ENCODE results near the gene SOX6.

- TF ChIP-seq CTCF (IDR thresholded peaks at IDR 0.05; ENCODE audit: poor library complexity, severe bottlenecking) (no peak), EZH2 (IDR thresholded peaks at IDR 0.05; ENCODE audit: borderline replicate concordance, insufficient read depth, low read length, poor library complexity, severe bottlenecking) (no peak), RAD21 (conservative IDR thresholded peaks at IDR 0.05) (no peak)
Observed at GRCh38 chr11:16382638-16383380, 26.5 kb upstream of the SOX6 start.
